Endothelial cell of umbilical vein (primary cell): Measurements from ENCODE around the gene ABCD3. TPM values are rescaled to one million over a fixed set of nuclear protein-coding genes. Genes with fewer than 3 reads are reported as not detected.
"Not testable (repeated sequence)": the region's sequence is repeated elsewhere in the genome, so short reads cannot be mapped to it uniquely, and the experiment has no call there.

Experiments used
- BruUV-seq: library from RNA; stranded (reverse); fragments of 400-500 nt; replicated peaks from 2 replicates; lab custom pipeline; 2021; lab: Mats Ljungman, UMichigan
- CTCF ChIA-PET: fragments of 300-600, 350-600 bp; sonication (Branson Sonifier 250); formaldehyde crosslinking; loops from one replicate; lab custom pipeline; 2021; ENCODE audit warnings: antibody characterized with exemption, inconsistent platforms; lab: Charles Lee
- POLR2A ChIA-PET: fragments of 300-600, 350-600 bp; sonication (Branson Sonifier 250); formaldehyde crosslinking; loops from one replicate; lab custom pipeline; 2021; ENCODE audit warnings: antibody characterized with exemption, inconsistent platforms; lab: Charles Lee
- DNase-seq: peaks from one replicate; pipeline ENCODE4 v3.0.0-alpha.2; 2011; ENCODE audit warnings: low read depth, low spot score
- FAIRE-seq: peaks from 2 replicates; lab custom pipeline; 2011; peaks lifted over from hg19 to GRCh38; lab: Jason Lieb, UNC
- H2AFZ ChIP-seq: 2 replicates; pipeline ENCODE4 v1.6.0; 2012; ENCODE audit warnings: low read depth, low read length, control low read depth, inconsistent platforms
- H3K27ac ChIP-seq: 2 replicates; pipeline ENCODE4 v1.5.1; 2011; ENCODE audit warnings: low read depth, mild to moderate bottlenecking, control low read depth, low read length, moderate library complexity; ENCODE audit not compliant: insufficient read depth
- H3K27me3 ChIP-seq, 2 experiments: 2 replicates each; pipeline versions ENCODE4 v1.6.0 to v1.6.1; 2011; ENCODE audit warnings: low read length in 2 of 2, mixed read lengths in 1 of 2; ENCODE audit not compliant: control insufficient read depth in 2 of 2, insufficient read depth in 2 of 2
- H3K36me3 ChIP-seq, 2 experiments: 2 replicates in 1 of 2; 3 replicates in 1 of 2; pipeline ENCODE4 v1.5.1; 2011; ENCODE audit warnings: low read length in 2 of 2, mild to moderate bottlenecking in 1 of 2, moderate library complexity in 1 of 2; ENCODE audit not compliant: control insufficient read depth in 2 of 2, insufficient read depth in 2 of 2; ENCODE audit errors: extremely low read depth in 1 of 2
- H3K4me1 ChIP-seq: 3 replicates; pipeline ENCODE4 v1.5.1; 2011; ENCODE audit warnings: mild to moderate bottlenecking, low read length; ENCODE audit not compliant: control insufficient read depth, insufficient read depth; ENCODE audit errors: extremely low read depth
- H3K4me2 ChIP-seq: 2 replicates; pipeline ENCODE4 v1.6.1; 2011; ENCODE audit warnings: low read length, control low read depth, mixed read lengths; ENCODE audit not compliant: insufficient read depth
- H3K4me3 ChIP-seq, 3 experiments: fragments of 200-600 bp in 1 of 3; sonication (generic), shearing (Covaris generic) in 1 of 3; replicated peaks in 1 of 3; 2 replicates each; pipeline ENCODE4 v1.5.1; 2011 to 2016; ENCODE audit warnings: control low read depth in 3 of 3, low read length in 3 of 3, mild to moderate bottlenecking in 2 of 3, inconsistent platforms in 1 of 3, low read depth in 1 of 3, moderate library complexity in 1 of 3; ENCODE audit not compliant: insufficient read depth in 1 of 3
- H3K79me2 ChIP-seq: 2 replicates; pipeline ENCODE4 v1.6.0; 2012; ENCODE audit warnings: low read length, inconsistent platforms; ENCODE audit not compliant: control insufficient read depth, insufficient read depth
- H3K9ac ChIP-seq: replicated peaks from 2 replicates; pipeline ENCODE3; 2011; ENCODE audit warnings: low read length, control low read depth; ENCODE audit not compliant: insufficient read depth; ENCODE audit errors: extremely low read depth
- H3K9me1 ChIP-seq: replicated peaks from 3 replicates; pipeline ENCODE4 v1.6.0; 2011; ENCODE audit warnings: mild to moderate bottlenecking, low read length; ENCODE audit not compliant: control insufficient read depth, insufficient read depth; ENCODE audit errors: extremely low read depth
- H3K9me3 ChIP-seq: replicated peaks from 2 replicates; pipeline ENCODE4 v1.5.1; 2012; ENCODE audit warnings: low read length, inconsistent platforms; ENCODE audit not compliant: control insufficient read depth, insufficient read depth
- H4K20me1 ChIP-seq: replicated peaks from 2 replicates; pipeline ENCODE3; 2011; ENCODE audit warnings: mild to moderate bottlenecking, low read length; ENCODE audit not compliant: control insufficient read depth, insufficient read depth; ENCODE audit errors: extremely low read depth
- EZH2 ChIP-seq: IDR thresholded peaks from 2 replicates; pipeline ENCODE4 v1.6.1; 2012; ENCODE audit warnings: borderline replicate concordance, low read depth, mild to moderate bottlenecking, moderate library complexity, low read length, inconsistent platforms; ENCODE audit not compliant: severe bottlenecking
- MYC ChIP-seq: IDR thresholded peaks from one replicate; pipeline ENCODE4 v1.6.1; 2011; ENCODE audit warnings: mild to moderate bottlenecking, low read depth, low read length
- dilution Hi-C: fragments of 300-500 bp; cut with MboI; formaldehyde crosslinking; loops from one replicate; pipeline ENCODE4 v1.15.0; 2019; ENCODE audit warnings: low sequenced_read_pairs; ENCODE audit not compliant: extremely low pct_ligation_motif_present
- intact Hi-C: fragments of 100-400 bp; cut with micrococcal nuclease; formaldehyde crosslinking; loops from one replicate; pipeline ENCODE4 v1.10.0; 2022
- polyA plus RNA-seq, 4 experiments: library from polyadenylated mRNA; depleted of rRNA in 3 of 4; stranded (reverse) in 3 of 4; unstranded in 1 of 4; fragments of >200 nt; gene quantifications; 2 replicates each; pipeline versions ENCODE4 v1.2.1 to v1.2.3, GENCODE V29; 2011 to 2012; ENCODE audit warnings: missing spikeins in 1 of 4
- total RNA-seq: library from RNA; stranded (reverse); gene quantifications from 2 replicates; pipeline ENCODE4 v1.2.3, GENCODE V29; 2021

Gene ABCD3
- total and polyA plus RNA-seq, 2 donors (not counting 3 experiments of a cell fraction or from before 2014, with no cell fraction given), result 6.3 to 31.6 TPM

DNA sequence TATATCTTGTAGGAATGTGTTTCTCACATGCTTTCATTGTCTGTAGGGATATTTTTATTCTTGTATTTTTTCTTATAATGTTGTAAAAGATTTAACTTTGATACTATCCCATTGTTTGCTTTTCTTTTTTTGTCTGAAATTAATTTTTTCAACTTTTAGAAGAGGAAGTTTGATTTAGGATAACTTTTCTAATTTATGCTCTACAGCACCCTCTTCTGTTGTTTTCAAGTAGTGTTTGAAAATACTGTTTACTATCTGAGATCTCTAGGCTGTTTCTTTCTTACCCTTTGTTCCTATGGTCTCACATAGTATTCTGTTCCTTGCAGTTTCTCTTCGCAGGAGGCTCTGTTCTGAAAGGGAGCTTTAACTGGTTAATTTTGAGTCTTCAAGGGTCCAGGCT is 21.9 kb downstream of the ABCD3 start:
- H2AFZ ChIP-seq, result no peak overlapping the region
- no peak overlapping the region for H3K4me3 ChIP-seq
- H3K9me3 ChIP-seq, result no peaks in the 10 kb centered on the region
- dilution Hi-C loops (no loop called here), intact Hi-C loops (no loop called here)
- no peaks in the 10 kb centered on the region for H4K20me1 ChIP-seq
- H3K4me2 ChIP-seq, result no peak overlapping the region
- FAIRE-seq, result no peak
- no peak overlapping the region for H3K27ac ChIP-seq
- ChIA-PET POLR2A (no interaction called here), CTCF (interaction anchor here (0.8 to 1.5 kb wide), 3 partner anchors 14 to 363 kb away, joined by 3 read pairs; no protein-coding TSS in a partner anchor)
- no peak for DNase-seq
- no peak for TF ChIP-seq EZH2
- no peak for TF ChIP-seq MYC
- no peaks in the 10 kb centered on the region for H3K4me1 ChIP-seq
- H3K9ac ChIP-seq, result no peak overlapping the region
- H3K27me3 ChIP-seq, result no peaks in the 10 kb centered on the region
- no peaks in the 10 kb centered on the region for H3K9me1 ChIP-seq
- H3K79me2 ChIP-seq, result peaks cover 5% of the 10 kb centered on the region
- BruUV-seq, result no TSS peak
- H3K36me3 ChIP-seq, result no peaks in the 10 kb centered on the region

DNA sequence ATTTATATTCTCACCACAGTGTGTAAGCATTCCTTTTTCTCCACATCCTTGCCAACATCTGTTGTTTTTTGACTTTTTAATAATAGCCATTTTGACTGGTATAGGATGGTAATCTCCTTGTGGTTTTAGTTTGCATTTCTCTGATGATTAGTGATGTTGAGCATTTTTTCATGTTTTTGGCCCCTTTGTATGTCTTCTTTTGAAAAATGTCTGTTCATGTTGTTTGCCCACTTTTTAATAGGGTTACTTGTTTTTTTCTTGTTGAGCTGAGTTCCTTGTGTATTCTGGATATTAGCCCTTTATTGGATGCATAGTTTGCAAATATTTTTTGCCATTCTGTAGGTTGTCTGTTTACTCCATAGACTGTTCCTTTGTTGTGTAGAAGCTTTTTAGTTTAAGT is 24.9 kb downstream of the ABCD3 start:
- CTCF ChIA-PET, POLR2A ChIA-PET, H3K4me2 ChIP-seq: not testable (repeated sequence)

DNA sequence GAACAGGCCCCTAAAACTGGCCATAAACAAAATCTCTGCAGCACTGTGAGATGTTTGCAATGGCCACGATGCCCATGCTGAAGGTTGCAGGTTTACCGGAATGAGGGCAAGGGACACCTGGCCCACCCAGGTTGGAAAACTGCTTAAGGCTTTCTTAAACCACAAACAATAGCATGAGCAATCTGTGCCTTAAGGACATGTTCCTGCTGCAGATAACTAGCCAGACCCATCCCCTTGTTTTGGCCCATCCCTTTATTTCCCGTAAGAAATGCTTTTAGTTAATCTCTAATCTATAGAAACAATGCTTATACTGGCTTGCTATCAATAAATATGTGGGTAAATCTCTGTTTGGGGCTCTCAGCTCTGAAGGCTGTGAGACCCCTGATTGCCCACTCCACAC is 26.6 kb downstream of the ABCD3 start:
- H4K20me1 ChIP-seq, H3K27me3 ChIP-seq, CTCF ChIA-PET, H3K4me2 ChIP-seq, H3K9me3 ChIP-seq, H3K36me3 ChIP-seq, H3K9ac ChIP-seq, H3K79me2 ChIP-seq, DNase-seq, H3K27ac ChIP-seq, H3K4me1 ChIP-seq, BruUV-seq, POLR2A ChIA-PET, H3K9me1 ChIP-seq, dilution Hi-C loops, intact Hi-C loops, FAIRE-seq, H3K4me3 ChIP-seq, H2AFZ ChIP-seq: not testable (repeated sequence)

More for the DNA sequence above, 24.9 kb downstream of the ABCD3 start:
- dilution Hi-C loops, H3K27me3 ChIP-seq, H3K9ac ChIP-seq, FAIRE-seq, intact Hi-C loops, H3K4me3 ChIP-seq, BruUV-seq, H3K4me1 ChIP-seq, H4K20me1 ChIP-seq, H3K9me1 ChIP-seq, H3K9me3 ChIP-seq, H3K27ac ChIP-seq, H3K36me3 ChIP-seq, DNase-seq, H3K79me2 ChIP-seq, H2AFZ ChIP-seq: not testable (repeated sequence)

DNA sequence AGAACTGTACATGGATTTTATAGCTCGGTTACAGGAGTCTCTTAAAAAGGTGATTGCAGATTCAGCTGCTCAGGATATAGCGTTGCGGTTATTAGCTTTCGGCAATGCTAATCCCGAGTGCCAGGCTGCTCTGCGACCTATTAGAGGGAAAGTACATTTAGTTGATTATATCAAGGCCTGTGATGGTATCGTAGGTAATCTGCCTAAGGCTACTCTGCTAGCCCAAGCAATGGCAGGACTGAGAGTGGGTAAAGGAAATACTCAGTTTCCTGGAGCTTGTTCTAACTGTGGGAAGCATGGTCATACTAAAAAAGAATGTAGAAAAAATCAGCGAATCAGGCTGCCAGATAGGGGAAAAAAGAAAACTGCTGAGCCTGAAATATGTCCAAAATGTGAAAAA is 27.5 kb downstream of the ABCD3 start:
- H3K27me3 ChIP-seq, DNase-seq, CTCF ChIA-PET: not testable (repeated sequence)

More for the DNA sequence above, 27.5 kb downstream of the ABCD3 start:
- H3K9me3 ChIP-seq, H3K27ac ChIP-seq, BruUV-seq, H3K4me1 ChIP-seq, H3K4me2 ChIP-seq, H3K9ac ChIP-seq, H3K36me3 ChIP-seq, H2AFZ ChIP-seq, POLR2A ChIA-PET, H3K4me3 ChIP-seq, intact Hi-C loops, FAIRE-seq, H3K9me1 ChIP-seq, H3K79me2 ChIP-seq, dilution Hi-C loops, H4K20me1 ChIP-seq: not testable (repeated sequence)
